Right lobe of liver (tissue), 4 donors: ENCODE results near the gene SLC30A2.

Source experiments
- CTCF ChIP-seq, 4 donors: fragments of 200-600 bp in 3 of 4; fragments of 450-650 bp in 1 of 4; IDR thresholded peaks; one replicate each; pipeline versions ENCODE4 v1.5.1 to v1.8.0; 2016 to 2022; ENCODE audit warnings: antibody characterized with exemption in 4 of 4, mild to moderate bottlenecking in 2 of 4
- POLR2A ChIP-seq: fragments of 450-650 bp; IDR thresholded peaks from one replicate; pipeline ENCODE4 v1.6.1; 2017; ENCODE audit warnings: antibody characterized with exemption, mild to moderate bottlenecking
- donor health status: DM: no; HTN: no; CAD: no.
- donor health status: DM: no; HTN: no; CAD: no.
- donor health status: DM: no; HTN: yes; CAD: no.

- TF ChIP-seq POLR2A, result no peak
- TF ChIP-seq CTCF (IDR thresholded peaks at IDR 0.05), result no peak
These were observed 24.0 kb upstream of the SLC30A2 start for GRCh38 chr1:26069941-26070295.
